ENCODE data around the gene SPINK2.

The SPINK2 gene

DNA sequence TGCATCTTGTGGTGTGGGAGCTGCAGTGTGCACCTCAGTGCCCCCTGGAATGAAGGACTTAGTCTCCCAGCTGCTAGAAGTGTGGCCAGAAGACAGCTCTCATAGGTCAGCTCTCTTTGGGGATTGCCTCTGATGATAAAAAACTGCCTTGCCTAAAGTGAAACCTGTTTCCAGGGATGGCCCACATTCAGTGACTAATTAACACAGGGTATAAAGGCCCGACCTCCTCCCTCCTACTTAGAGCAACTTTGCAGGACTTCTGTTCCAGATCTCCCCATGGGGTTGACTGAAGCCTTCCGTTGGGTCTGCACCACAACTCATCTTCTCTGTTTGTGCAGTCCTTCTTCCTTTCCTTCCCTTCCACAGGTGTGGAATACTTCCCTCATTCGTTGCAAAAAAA is 53.2 kb downstream of the SPINK2 start:
- Histone ChIP-seq H3K4me3 (ENCODE audit: low read depth, low read length) (no peak overlapping the region), H3K9ac (no peak overlapping the region), H3K9me3 (ENCODE audit: control insufficient read depth, low read length) (no peaks in the 10 kb centered on the region), H3K79me2 (no peaks in the 10 kb centered on the region), H3K36me3 (ENCODE audit: control insufficient read depth, insufficient read depth, low read length) (no peaks in the 10 kb centered on the region), H3K27me3 (ENCODE audit: control insufficient read depth, insufficient read depth, low read length) (no peaks in the 10 kb centered on the region), H3K27ac (no peak overlapping the region), H3K4me2 (ENCODE audit: low read length) (no peak overlapping the region), H2AFZ (no peak overlapping the region), H3K4me1 (no peaks in the 10 kb centered on the region)
- no peak for TF ChIP-seq CTCF (IDR thresholded peaks at IDR 0.05)

GRCh38 chr4:56767567-56767966 is 53.9 kb downstream of the SPINK2 start:
- Histone ChIP-seq H3K4me2 (ENCODE audit: low read length) (no peak overlapping the region), H3K27me3 (ENCODE audit: control insufficient read depth, insufficient read depth, low read length) (no peaks in the 10 kb centered on the region), H3K9me3 (ENCODE audit: control insufficient read depth, low read length) (no peaks in the 10 kb centered on the region), H2AFZ (no peak overlapping the region), H3K79me2 (no peaks in the 10 kb centered on the region), H3K4me3 (ENCODE audit: low read depth, low read length) (no peak overlapping the region), H3K27ac (no peak overlapping the region), H3K36me3 (ENCODE audit: control insufficient read depth, insufficient read depth, low read length) (no peaks in the 10 kb centered on the region), H3K4me1 (no peaks in the 10 kb centered on the region), H3K9ac (no peak overlapping the region)
- TF ChIP-seq CTCF (IDR thresholded peaks at IDR 0.05): no peak

DNA sequence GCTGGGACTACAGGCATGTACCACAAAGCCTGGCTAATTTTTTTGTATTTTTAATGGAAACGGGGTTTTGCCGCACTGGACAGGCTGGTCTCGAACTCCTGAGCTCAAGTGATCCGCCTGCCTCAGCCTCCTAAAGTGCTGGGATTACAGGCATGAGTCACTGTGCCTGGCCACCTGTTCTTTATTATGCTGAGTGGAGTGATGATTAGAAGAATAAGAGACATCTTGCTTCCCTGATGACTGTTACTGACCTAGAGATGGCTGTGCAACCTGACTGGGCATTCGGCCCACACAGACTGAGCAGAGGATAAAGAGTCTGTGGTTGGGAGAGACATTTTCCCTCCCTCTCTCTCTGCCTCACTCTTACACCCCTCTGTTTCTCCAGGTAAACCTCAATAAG is 56.7 kb downstream of the SPINK2 start:
- H3K79me2 ChIP-seq: no peaks in the 10 kb centered on the region
- TF ChIP-seq CTCF (IDR thresholded peaks at IDR 0.05): no peak
- H2AFZ ChIP-seq: no peak overlapping the region
- no peak overlapping the region for H3K27ac ChIP-seq
- H3K4me3 ChIP-seq (ENCODE audit: low read depth, low read length): no peak overlapping the region
- no peaks in the 10 kb centered on the region for H3K9me3 ChIP-seq (ENCODE audit: control insufficient read depth, low read length)
- no peaks in the 10 kb centered on the region for H3K4me1 ChIP-seq
- no peaks in the 10 kb centered on the region for H3K27me3 ChIP-seq (ENCODE audit: control insufficient read depth, insufficient read depth, low read length)
- no peak overlapping the region for H3K9ac ChIP-seq
- H3K36me3 ChIP-seq (ENCODE audit: control insufficient read depth, insufficient read depth, low read length): no peaks in the 10 kb centered on the region
- H3K4me2 ChIP-seq (ENCODE audit: low read length): no peak overlapping the region

GRCh38 chr4:56764223-56764622 is 57.3 kb downstream of the SPINK2 start:
- TF ChIP-seq CTCF (IDR thresholded peaks at IDR 0.05): no peak
- Histone ChIP-seq H2AFZ (no peak overlapping the region), H3K79me2 (no peaks in the 10 kb centered on the region), H3K4me2 (ENCODE audit: low read length) (no peak overlapping the region), H3K9me3 (ENCODE audit: control insufficient read depth, low read length) (no peaks in the 10 kb centered on the region), H3K4me1 (no peaks in the 10 kb centered on the region), H3K4me3 (ENCODE audit: low read depth, low read length) (no peak overlapping the region), H3K36me3 (ENCODE audit: control insufficient read depth, insufficient read depth, low read length) (no peaks in the 10 kb centered on the region), H3K27ac (no peak overlapping the region), H3K27me3 (ENCODE audit: control insufficient read depth, insufficient read depth, low read length) (no peaks in the 10 kb centered on the region), H3K9ac (no peak overlapping the region)

DNA sequence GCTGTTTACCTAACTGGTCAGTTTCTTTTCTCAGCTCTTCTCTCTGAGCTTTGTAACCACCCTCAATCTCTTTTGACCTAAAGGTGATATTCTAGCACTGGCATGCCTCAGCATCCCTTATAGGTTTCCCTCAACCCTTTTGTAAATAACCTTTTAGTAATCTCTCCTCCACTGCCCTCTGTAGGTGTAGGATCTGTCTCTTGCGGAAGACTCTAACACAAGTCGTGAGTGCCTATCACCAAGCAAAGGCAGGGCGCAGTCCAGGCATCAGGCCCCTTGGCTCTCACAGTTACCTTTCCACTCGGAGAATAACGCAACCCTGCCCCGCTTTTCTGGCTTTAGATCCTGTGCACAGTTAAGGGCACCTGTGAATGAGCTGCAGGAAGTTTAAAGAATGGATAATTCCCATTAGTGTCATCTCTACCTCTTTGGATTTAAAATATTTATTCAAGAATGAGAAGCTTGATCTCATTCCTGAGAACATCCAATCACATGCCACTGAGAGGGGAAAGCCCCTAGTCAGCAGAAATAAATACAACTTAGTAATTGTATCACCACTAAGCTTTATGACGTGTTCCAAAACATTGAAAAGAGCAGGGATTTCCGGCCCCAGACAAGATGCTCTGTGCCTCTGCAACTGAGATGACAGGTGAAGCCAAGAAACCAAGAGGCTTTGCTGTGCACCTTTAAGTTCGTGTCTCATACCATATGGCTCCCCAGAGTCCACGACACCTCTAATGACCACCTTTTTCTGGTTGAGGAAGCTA is 58.8 kb downstream of the SPINK2 start:
- Histone ChIP-seq H2AFZ (no peak overlapping the region), H3K79me2 (no peaks in the 10 kb centered on the region), H3K4me3 (ENCODE audit: low read depth, low read length) (no peak overlapping the region), H3K27me3 (ENCODE audit: control insufficient read depth, insufficient read depth, low read length) (no peaks in the 10 kb centered on the region), H3K27ac (no peak overlapping the region), H3K9me3 (ENCODE audit: control insufficient read depth, low read length) (no peaks in the 10 kb centered on the region), H3K4me1 (no peaks in the 10 kb centered on the region), H3K36me3 (ENCODE audit: control insufficient read depth, insufficient read depth, low read length) (no peaks in the 10 kb centered on the region), H3K4me2 (ENCODE audit: low read length) (no peak overlapping the region), H3K9ac (no peak overlapping the region)
- TF ChIP-seq CTCF (IDR thresholded peaks at IDR 0.05): no peak

Data from parathyroid adenoma (tissue), 2 donors.